HG03558 (cell line): ENCODE measurements around the gene VPS35L.

Experiments
- ATAC-seq: cut with Tn5 transposase; IDR thresholded peaks from one replicate; pipeline ENCODE4 v1.9.1; 2021; ENCODE audit warnings: moderate number of reproducible peaks; ENCODE audit not compliant: unreplicated experiment; ENCODE audit errors: extremely low read depth

VPS35L gene

DNA sequence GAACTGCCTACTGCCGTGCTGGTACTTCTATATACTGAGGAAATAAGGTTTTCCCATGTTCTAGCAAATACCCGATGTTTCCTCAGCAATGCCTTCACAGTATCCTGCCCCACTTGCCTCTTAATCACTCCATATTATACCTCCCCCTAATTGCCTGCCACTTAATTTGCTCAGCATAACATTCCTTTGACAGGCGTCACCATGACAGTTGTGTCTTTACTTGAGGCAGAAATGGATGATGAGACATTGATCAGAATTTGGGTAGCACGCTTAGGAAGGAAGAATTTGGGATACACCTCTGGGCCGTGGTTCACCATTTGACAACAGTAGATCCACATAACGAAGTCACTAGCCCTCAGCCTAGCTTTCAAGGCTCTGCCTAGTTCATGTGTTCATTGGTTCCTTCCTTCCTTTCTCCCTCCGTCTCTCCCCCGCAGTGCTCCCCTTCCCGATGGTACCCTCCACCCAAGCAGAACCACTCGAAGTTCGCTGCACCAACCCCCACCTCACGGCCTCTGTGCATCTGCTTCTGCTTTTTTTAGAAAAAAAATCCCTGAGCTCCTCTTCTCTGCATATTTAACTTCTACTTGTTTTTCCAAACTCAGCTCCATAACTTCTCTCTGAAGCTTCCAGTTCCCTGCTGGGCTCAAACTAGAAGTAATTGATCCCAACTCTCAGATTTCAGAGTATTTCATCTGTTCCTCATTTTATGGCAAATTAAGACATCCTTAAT lies 182.0 kb downstream of the VPS35L start:
- no peak for ATAC-seq

DNA sequence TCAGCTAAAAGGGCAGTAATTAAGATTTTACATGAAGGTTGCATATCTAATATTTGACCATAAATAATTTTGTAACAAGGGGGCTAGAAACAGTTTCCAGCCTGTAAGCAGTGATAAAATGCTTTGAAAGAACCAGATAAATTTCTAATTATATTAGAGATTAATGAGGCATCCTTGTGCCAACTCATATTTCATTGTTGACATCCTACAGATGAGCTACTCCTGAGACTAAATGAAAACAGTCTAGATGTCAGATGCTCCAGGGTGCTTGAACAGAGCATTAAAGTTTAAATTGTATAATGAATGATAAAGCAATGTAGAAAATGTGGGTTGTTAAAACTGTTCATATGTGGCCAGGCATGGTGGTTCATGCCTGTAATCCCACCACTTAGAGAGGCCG lies 185.9 kb downstream of the VPS35L start:
- no peak for ATAC-seq

DNA sequence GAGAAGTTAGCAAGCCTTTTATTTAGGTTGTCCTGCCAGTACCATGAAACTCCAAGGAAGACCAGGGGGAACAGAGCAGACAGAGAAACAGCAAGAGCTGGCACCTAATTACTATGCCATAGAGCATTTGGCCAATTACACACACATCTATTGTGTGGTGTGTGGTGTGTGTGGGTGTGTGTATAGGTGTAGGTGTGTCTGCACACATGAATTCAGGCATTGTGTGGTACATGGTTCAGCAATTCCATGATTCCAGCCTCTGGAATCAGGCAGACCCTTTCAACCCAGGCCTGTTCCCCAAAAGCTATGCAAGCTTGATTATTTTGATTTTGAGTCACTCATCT lies 188.3 kb downstream of the VPS35L start:
- no peak for ATAC-seq

DNA sequence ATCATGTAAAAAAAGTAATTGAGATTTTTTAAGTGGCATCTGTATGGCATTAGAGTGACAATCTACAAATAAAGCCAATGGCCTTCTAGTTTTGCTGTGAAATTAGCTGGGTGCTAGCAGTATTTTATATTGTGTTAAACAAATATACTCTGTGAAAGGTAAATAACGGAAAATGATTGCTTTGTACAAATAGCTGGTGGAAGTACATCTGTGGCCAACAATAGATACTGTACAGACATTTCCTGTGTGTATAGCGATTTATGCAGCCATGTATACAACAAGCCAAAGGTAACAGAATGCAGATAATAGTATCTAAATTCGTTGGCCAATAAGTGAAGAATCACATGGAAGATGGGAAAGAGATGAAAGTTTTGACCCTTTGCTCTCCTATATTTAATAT lies 189.2 kb downstream of the VPS35L start:
- ATAC-seq, result no peak

DNA sequence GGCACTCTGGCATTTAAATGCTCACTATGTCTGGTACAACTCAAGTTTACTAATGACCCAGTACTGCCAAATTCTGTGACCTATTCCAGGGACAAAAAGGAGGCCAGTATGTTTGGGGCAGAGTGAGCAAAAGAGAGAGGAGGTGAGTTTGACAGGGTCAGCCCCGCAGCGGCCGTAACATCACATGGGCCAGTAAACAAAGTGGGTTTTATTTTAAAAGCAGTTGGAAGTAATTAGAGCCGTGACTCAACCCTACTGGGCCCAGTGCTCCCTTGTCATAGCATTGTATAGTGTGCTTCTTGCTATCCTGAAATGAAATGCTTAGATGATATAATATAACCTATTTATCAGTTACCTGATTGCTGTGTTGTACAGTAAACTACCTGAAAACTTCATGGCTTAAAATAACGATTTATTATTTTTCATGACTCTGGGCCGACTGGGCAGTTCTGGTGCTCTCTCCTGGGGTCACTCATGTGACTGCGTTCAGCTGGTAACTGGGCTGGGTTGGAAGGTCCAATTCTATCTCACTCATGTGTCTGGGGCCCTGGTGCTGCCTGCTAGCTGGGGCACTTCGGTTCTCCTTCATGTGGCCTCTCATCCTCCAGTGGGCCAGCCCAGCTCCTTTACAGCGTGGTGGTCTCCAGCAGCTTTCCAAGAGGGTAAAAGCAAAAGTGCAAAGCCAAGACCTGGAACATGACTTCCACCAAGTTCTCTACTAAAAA lies 189.9 kb downstream of the VPS35L start:
- ATAC-seq, result no peak

DNA sequence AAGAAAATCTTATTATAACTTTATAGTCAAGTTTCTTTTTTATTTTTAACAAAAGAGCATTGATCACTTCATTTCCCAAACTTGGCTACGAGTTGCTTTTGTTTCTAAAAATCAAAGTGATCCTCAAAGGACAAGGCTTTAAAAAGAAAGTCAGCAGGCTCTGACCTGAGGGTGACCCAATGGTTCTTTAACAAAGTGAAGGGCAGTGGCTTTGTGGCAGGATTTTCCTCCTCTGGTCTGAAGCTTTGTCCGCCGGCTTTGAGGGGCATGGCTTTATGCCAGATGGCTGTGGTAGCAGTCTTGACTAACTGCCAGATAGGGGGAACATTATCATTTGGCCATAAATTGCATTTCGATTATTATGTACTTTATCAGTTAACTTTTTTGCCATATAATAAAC lies 191.1 kb downstream of the VPS35L start:
- no peak for ATAC-seq

DNA sequence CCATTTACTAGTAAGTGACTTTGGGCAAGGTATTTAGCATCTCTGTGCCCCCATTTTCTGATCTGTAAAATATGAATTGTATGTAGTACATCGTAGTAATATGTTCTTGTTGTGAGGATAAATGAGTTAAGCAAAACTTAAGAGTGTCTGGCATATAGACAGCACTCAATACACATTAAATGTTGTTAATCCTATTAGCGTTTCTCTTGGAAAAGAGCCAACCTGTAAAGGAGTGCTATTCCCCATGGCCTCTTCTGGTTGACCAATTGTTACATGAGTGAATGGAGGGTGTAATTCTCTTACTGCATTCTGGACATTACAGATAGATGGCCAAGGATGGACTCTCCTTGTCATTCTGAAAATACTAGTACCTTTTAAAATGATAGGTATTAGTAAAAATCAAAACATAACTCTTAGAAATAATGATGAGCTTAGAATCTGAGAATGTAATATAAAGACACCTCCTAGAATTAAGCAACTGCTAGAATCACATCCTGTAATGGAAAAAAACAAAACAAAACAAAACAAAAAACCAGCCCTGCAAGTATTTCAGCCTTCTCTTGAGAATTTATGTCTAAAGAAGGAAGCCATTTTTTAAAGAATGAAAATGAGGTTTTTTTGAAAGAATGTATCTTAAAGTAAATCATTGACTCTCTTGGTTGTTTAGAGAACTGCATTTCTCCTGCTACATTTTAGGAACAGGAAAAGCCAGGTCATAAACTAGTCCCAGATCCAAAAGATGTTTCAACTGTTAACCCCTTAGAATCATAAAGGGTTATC lies 193.1 kb downstream of the VPS35L start:
- no peak for ATAC-seq

DNA sequence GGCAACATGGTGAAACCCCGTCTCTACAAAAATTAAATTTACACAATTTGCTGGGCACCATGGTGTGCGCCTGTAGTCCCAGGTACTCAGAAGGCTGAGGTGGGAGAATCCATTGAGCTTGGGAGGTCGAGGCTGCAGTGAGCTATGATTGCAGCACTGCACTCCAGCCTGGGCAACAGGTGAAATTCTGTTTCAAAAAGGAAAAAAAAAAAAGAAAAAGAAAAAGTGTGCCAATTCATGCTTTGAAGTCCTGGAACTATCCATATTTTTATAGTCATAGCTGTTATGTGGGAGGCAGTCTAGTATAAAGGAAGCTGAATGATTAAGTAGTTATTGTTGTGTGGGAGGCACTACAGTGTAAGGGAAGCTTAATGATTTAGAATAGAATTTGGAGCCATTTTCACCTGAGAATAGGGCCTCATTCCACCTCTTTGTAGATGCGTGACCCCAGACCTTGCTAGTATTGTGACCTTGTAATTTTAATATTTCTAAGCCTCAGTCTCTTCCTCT lies 194.1 kb downstream of the VPS35L start:
- no peak for ATAC-seq
